GM19468 (cell line): Measurements from ENCODE around the gene PLEKHA7.
"Not testable (repeated sequence)": the region's sequence is repeated elsewhere in the genome, so short reads cannot be mapped to it uniquely, and the experiment has no call there.

Source experiments
- ATAC-seq: cut with Tn5 transposase; IDR thresholded peaks from one replicate; pipeline ENCODE4 v1.9.1; 2021; ENCODE audit warnings: mild to moderate bottlenecking, moderate library complexity, moderate number of reproducible peaks; ENCODE audit not compliant: unreplicated experiment; ENCODE audit errors: extremely low read depth

PLEKHA7 gene

GRCh38 chr11:16893456-16894066, 120.7 kb downstream of the PLEKHA7 start:
- ATAC-seq: no peak

DNA sequence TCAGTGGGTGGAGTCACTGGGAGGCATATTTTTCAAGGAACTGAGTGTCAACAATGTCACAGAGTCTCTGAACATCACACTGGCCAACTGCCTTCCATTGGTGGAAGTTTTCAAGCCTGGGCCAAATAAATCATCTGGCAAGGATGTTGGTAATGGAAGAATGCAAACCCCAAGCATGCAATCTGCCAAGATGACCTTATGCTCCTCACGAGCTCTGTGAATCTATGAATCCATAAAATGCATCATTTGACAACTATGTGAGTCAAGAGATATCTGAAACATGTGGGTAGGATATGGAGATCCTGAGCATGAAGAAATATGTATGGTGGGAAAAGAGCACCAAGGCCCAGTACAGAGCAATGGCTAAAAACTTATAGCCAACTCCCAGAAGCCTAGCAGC, 122.2 kb downstream of the PLEKHA7 start:
- no peak for ATAC-seq

- no peak for ATAC-seq
Measured at GRCh38 chr11:16891165-16891564, 123.0 kb downstream of the PLEKHA7 start.

- no peak for ATAC-seq
Measured at GRCh38 chr11:16890442-16890841, 123.8 kb downstream of the PLEKHA7 start.

- ATAC-seq: no peak
Measured at GRCh38 chr11:16889905-16890304, 124.3 kb downstream of the PLEKHA7 start.

GRCh38 chr11:16889010-16889409, 125.2 kb downstream of the PLEKHA7 start:
- ATAC-seq: not testable (repeated sequence)

- not testable (repeated sequence) for ATAC-seq
Measured at GRCh38 chr11:16887887-16888286, 126.3 kb downstream of the PLEKHA7 start.

DNA sequence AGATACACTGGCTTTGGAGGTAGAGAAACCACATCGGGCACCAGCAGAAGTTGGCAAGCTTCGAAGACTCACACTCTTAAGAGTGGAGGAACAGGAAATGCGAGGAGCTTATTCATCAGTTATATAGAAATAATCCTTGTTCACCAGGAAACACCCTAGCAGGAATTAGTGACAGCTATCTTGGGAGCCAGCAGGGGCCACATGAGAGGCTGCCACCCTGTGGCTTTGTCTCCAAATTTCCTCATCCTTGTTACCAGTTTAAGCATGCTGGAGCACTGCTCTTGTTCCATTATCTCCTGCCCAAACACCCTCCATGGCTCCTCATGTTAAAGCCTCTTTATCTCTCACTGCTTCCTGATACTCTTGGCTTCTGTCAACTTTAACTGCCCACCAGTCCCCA, 131.0 kb downstream of the PLEKHA7 start:
- ATAC-seq: no peak

DNA sequence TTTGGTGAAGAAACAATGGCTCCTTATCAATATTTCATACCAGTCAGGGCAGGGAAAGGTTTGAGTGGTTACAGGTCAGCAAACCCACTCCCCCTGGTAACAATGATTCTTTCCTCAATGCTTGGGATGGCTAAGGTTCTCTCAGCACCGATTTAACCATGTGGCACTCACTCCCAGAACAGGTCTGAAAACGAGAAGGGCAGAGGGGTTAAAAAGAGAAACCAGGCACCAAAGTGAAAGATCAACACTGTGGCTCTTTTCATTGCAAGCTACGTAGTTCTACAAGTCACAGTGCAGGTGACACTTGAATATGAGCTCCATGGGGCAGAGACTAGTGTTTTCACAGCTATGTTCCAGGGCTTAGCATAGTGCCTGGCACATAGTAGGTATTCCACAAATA, 132.4 kb downstream of the PLEKHA7 start:
- no peak for ATAC-seq

DNA sequence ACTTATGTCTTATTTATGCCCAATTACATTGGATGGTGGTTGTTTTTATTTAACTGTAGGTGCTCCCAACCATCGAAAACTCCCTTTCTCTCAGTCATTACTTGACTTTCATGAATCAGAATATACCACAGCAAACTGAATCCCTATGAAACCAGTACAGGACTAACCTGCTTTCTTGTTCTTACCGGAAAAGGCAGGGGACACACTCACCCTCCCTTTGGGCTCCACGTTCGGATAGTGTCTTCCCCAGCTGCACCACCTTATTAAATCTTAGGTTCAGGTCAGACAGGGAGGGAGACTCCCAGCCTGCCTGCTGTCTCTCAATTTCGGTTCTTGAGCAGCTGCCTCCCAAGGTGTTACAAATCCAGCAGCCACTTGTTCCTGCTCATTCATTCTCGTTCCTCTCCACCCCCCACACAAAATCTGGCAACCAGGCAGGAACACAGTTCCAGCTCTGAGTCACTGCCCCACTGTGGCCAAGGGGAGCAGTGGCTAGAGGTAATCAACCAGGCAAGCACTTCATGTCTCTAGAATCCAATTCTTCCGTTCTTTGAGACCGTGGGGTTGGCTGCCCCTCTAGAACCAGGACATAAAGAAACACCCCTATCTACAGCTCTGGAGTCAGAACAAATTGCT, 133.0 kb downstream of the PLEKHA7 start:
- ATAC-seq: no peak

- no peak for ATAC-seq
Measured at GRCh38 chr11:16880184-16880801, 133.9 kb downstream of the PLEKHA7 start.

DNA sequence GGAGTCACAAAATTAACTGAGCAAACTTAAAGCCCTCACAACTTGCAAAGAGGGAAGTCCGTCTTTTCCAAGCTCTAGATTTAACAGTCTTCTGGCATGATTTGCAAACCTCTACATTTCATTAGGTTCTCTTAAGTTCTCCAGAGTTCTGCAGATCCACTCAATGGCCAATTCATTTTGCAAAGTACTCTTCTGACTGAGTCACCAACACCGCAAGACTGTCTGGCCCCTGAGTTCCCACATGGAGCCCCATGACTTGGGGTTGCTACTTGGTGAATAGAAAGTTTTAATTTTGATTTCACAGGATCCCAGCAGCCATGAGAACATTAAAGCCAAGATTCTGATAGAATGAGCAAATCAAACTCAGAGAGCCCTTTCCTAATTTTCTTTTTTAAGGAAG, 134.5 kb downstream of the PLEKHA7 start:
- ATAC-seq: no peak

GRCh38 chr11:16876837-16877236, 137.4 kb downstream of the PLEKHA7 start:
- no peak for ATAC-seq

DNA sequence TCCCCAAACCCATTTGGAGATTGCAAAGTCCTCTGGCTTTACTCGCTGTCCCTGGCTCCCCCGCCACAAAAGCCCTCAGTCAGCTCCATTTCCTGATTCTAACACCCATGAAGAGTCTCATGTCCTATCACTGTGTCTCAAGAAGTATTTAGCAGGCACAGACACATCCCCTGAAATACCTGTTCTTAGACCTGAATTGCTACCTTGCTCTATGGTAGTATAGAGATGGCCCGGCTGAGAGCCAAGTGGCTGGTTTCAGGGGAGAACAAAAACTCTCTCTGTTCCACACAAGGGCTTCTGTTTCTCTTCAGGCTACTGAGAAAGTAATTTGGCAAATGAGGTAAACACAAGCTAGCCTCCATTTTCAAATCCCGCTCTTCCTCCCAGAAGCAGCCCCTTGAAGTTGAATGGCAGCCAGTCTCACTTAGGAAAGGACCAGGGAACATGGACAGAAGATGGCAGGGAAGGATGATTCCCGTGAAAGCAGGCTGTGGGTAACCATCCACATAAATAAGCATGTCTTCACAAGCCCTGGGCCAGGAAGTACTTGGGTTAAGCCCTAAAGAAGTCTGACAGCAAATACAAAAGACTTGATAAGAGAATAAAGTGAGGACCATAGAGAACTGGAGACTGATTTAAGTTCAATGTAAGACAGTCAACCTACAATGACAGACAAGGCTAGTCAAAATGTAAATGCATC, 138.0 kb downstream of the PLEKHA7 start:
- ATAC-seq: no peak

DNA sequence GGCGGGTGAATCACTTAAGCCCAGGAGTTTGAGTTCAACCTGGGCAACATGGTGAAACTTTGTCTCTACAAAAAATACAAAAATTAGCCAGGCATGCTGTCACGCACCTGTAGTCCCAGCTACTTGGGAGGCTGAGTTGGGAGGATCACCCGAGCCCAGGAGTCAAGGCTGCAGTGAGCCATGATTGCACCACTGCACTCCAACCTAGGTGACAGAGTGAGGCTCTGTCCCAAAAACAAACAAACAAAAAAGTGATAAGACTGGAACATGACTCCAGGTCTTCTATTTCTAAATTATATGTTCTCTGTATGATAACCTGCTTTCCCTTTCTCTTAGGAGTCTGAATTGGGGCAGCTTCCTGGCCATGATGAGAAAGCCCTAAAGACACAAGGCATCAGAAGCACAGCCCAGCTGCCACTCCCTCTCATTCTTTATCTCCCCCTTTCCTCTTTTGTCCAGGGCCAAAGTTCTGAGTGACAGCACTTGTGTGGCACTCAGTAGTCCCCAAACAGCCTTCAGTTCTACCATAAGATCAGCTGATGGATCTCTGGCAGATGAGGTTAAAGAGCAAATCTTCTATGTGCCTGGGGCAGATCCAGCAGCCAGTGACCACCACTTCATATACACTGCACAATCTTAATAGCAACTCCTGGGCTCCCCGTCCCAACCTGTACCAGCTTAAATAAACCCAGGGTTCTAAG, 139.8 kb downstream of the PLEKHA7 start:
- ATAC-seq: no peak

GRCh38 chr11:16873289-16873688, 140.9 kb downstream of the PLEKHA7 start:
- no peak for ATAC-seq

GRCh38 chr11:16871368-16871767, 142.8 kb downstream of the PLEKHA7 start:
- ATAC-seq: no peak

DNA sequence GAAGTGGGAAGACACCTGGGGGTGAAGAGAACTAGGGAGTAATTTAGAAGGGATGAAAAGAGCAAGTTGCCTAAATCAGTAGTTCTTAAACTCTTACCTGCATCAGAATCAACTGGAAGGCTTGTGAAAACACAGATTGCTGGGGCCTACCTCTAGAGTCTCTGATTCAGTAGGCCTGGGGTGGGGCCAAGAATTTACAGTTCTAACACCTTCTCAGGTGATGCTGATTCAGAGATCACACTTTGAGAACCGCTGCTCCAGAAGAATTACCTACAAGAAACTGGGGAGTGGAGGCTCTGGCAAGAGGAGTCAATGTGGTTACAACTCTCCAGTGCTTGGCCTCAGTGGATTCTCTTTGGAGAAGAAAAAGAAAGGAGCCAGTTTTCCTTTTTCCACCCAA, 147.1 kb downstream of the PLEKHA7 start:
- ATAC-seq: no peak

GRCh38 chr11:16864428-16864827, 149.8 kb downstream of the PLEKHA7 start:
- not testable (repeated sequence) for ATAC-seq

DNA sequence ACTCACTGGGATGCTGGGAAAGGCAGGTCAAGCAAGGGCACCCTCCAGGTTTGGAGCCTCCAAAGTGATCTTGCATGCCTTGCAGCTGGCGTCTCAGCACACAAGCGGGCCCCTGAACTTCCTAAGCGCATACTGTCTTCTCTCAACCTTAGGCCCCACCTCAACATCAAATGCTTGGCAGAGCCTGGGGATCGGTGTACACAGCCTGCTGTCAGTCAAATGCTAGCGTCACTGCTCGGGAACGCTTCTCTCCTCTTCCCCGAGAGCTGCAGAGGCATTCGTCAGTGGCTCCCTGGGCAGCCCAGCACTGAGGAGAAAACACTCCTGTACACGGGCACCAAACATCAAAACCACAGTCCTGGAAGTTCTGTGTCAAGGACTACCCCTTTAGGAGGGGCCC, 150.8 kb downstream of the PLEKHA7 start:
- no peak for ATAC-seq

DNA sequence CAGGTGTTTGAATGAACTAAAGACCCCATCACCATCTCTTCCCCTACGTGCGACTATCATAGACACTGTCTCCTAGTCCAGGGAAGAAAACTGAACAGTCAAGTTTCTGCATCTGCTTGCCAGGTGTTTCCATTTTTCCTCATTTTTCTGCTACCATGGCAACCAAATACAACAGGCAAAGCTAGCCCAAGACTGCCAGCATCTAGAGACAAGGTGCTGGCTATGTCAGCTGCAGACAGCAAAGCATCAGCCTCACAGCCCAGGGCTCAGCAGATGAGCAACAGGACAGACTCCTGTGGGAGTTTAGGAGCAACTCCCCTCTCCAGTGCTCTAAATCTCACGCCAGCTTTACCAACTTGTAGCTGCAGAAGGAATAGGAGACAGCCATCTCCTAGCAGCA, 151.5 kb downstream of the PLEKHA7 start:
- ATAC-seq: no peak
